GM10248 (cell line): ENCODE data around the gene UXT.

Source experiments
- CTCF ChIA-PET: fragments of 300-600 bp; sonication (Branson Sonifier 250); formaldehyde crosslinking; extraction: SDS; loops from one replicate; lab custom pipeline; 2021; ENCODE audit warnings: antibody characterized with exemption; lab: Yijun Ruan, JAX
- POLR2A ChIA-PET: fragments of 350-650 bp; sonication (Branson Sonifier 250); formaldehyde crosslinking; extraction: SDS; loops from one replicate; lab custom pipeline; 2020; ENCODE audit warnings: antibody characterized with exemption; lab: Yijun Ruan, JAX
- DNase-seq: peaks from one replicate; pipeline ENCODE4 v3.0.0; 2012; ENCODE audit errors: extremely low spot score
- CTCF ChIP-seq: IDR thresholded peaks from 2 replicates; pipeline ENCODE4 v1.5.1; 2012; ENCODE audit warnings: mild to moderate bottlenecking, low read depth; ENCODE audit errors: extremely low read depth, missing control alignments, control extremely low read depth

The UXT gene

GRCh38 chrX:47649781-47650163 lies 9.2 kb downstream of the UXT start:
- no peak for TF ChIP-seq CTCF
- ChIA-PET CTCF (no interaction called here), POLR2A (interaction anchor here (0.6 to 1.1 kb wide), 2 partner anchors 21 to 93 kb away, joined by 5 to 6 read pairs; no protein-coding TSS in a partner anchor)
- no peak for DNase-seq

- DNase-seq, result no peak
- ChIA-PET POLR2A (interaction anchor here (0.6 to 1.2 kb wide), 2 partner anchors 93 kb away, joined by 5 to 6 read pairs; no protein-coding TSS in a partner anchor), CTCF (no interaction called here)
- no peak for TF ChIP-seq CTCF
Observed at GRCh38 chrX:47649271-47649670, 9.7 kb downstream of the UXT start.

GRCh38 chrX:47648376-47648775 lies 10.6 kb downstream of the UXT start:
- TF ChIP-seq CTCF, result no peak
- ChIA-PET POLR2A (interaction anchor here (0.6 to 1.2 kb wide), 2 partner anchors 93 to 323 kb away, joined by 3 to 6 read pairs; no protein-coding TSS in a partner anchor), CTCF (interaction anchor here (1.6 kb wide), 1 partner anchor 10 kb away, joined by 7 read pairs; no protein-coding TSS in a partner anchor)
- no peak for DNase-seq

- DNase-seq, result no peak
- CTCF ChIA-PET, result no interaction called here
- no peak for TF ChIP-seq CTCF
- POLR2A ChIA-PET, result no interaction called here
Observed at GRCh38 chrX:47646636-47647035, 12.3 kb downstream of the UXT start.

GRCh38 chrX:47645530-47645929 lies 13.4 kb downstream of the UXT start:
- no peak for DNase-seq
- ChIA-PET POLR2A (no interaction called here), CTCF (interaction anchor here (1.5 kb wide), 1 partner anchor 32 kb away, joined by 4 read pairs; no protein-coding TSS in a partner anchor)
- no peak for TF ChIP-seq CTCF

GRCh38 chrX:47644557-47645091 lies 14.4 kb downstream of the UXT start:
- TF ChIP-seq CTCF, result peak; percentile 25

GRCh38 chrX:47643926-47644325 lies 15.1 kb downstream of the UXT start:
- peak; percentile 25 for TF ChIP-seq CTCF
- ChIA-PET CTCF (interaction anchor here (1.0 to 2.1 kb wide), 10 partner anchors 13 to 383 kb away, joined by 3 to 10 read pairs (median 4); no protein-coding TSS in a partner anchor), POLR2A (no interaction called here)
- no peak for DNase-seq

More at GRCh38 chrX:47644557-47645091, 14.4 kb downstream of the UXT start:
- no peak for DNase-seq
- ChIA-PET POLR2A (no interaction called here), CTCF (interaction anchor here (1.0 to 2.1 kb wide), 10 partner anchors 13 to 382 kb away, joined by 3 to 10 read pairs (median 4); no protein-coding TSS in a partner anchor)
